Fibroblast of peridontal ligament (primary cell): ENCODE measurements around the gene ZNF420.
A peak's percentile ranks its signal among the peaks of the same experiment; 100 is the strongest.
"Not testable (repeated sequence)": the region's sequence is repeated elsewhere in the genome, so short reads cannot be mapped to it uniquely, and the experiment has no call there.

ENCODE experiments used
- DNase-seq: peaks from one replicate; pipeline ENCODE4 v3.0.0-alpha.2; 2010; ENCODE audit errors: extremely low read depth

The ZNF420 gene

DNA sequence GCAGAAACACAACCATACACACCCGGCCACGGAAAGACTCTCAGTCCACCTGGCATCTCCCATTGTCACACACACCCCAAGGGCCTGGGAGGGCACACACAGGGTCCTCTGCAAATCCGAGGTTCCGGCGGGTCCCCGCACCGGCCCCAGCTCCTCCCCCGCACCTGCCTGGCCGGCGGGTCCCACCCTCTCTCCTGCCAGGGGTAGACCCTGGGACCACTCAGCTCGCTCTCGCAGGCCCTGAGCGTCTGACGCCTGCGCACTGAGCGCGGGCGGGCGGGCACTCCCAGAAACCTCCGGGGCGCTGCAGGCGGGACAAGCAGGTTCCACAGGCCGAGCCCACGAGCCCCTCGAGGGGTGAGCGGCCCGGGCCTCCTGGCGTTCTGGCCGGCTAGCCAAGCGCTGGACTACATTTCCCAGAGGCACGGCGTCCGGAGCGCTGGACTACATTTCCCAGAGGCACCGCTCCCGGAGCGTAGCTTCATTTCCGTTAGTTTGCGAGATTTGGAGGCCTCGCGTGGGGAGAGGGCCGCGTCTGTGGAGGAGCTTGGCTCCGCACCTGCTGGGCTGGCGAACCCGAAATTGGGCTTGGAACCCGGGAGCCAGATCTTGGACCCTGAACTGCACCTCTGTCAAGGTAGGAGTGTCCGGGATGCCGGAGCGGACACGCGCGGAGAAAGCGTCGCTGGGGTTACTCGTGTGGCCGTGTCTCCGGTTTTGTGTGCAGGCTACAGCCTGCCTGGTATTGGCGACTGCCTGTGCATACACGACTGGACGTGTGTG is at the start of gene ZNF420:
TSS of gene ZNF420 (plus strand) at position 500 of the 783 bp plus-strand sequence. CDS start 10,686 bp downstream, outside the sequence.
- peak; percentile 96 for DNase-seq

- DNase-seq, result no peak
Observed at GRCh38 chr19:37045140-37045539, 33.1 kb upstream of the ZNF420 start.

DNA sequence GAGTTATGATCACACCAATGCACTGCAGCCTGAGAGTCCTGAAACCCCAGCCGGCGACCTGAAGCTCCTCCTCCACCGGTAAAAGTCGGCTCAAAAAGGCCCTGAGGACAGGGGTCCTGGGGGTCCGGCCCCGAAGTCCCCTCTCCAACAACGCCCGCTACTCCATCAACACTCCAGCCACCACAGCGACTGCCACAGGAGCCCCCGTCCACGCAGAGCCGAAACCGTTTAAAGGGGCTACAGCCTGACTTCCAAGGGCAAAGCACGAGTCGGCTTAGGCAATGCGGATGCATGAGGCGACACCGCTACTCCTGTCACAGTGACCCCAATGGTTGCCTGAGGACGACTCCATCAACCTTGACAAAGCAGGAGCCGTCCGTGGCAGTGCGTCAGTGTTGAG is 22.9 kb upstream of the ZNF420 start:
- no peak for DNase-seq

- DNase-seq, result no peak
Observed at GRCh38 chr19:37056776-37057175, 21.5 kb upstream of the ZNF420 start.

DNA sequence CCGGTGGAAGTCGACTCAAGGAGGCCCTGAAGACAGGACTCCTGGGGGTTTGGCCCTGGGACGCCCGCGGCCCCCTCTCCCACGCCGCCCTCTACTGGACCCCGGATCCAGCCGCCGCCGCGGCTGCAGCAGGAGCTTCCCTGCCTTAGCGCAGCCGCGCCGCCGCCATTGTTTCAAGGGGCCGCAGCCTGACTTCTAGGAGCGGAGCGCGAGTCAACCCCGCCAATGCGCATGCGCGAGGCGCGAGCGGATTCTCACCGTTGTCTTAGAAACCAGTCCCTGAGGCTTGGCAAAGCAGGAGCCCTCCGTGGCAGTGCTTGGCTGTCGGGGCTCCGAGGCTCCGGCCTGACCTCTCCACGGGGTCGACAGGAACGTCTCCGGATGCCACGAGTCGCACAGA is 19.1 kb upstream of the ZNF420 start:
- DNase-seq, result no peak

DNA sequence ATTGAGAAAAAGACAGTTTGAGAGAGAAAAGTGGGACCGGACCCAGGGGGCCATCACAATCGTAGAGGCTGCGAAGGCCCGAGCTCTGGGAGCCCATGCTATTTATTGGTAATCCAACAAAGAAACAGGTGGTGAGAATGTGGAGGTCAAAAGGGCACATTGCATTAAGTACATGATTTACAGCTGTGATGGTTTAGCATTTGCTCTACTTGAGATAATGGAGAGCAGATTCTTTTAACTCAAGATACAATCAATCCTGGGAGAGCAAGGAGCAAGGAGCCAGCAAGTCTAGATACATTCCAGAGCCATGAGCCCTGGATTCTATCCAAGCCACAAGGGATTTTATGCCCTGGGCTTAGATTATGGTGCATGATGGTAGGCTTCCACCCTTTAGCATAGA is 13.3 kb upstream of the ZNF420 start:
- not testable (repeated sequence) for DNase-seq

GRCh38 chr19:37074111-37074510 is 4.1 kb upstream of the ZNF420 start:
- DNase-seq, result no peak

DNA sequence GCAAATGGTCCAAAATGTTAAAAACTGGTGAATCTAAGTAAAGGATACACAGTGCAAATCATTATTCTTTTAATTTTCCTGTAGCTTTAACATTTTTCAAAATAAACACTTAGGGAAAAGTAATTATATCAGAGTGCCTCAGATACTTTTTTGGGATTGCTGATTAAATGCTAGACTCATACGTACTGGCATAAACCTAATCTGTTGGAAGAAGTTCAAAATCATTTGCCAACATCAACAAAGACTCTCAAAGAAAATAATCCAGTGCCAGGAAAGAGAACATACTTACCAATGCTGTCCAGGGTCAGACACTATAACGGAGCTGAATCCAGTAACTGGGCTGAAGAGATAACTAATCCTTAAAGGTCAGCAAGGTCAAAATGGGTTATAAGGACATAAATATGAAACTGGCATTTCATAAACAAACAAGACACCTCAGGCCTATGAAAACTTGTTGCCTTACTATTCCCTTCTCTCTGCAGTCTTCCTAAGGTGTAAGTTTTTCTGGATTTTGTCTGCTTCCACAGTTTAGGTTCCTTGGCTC is 3.3 kb upstream of the ZNF420 start:
- no peak for DNase-seq

DNA sequence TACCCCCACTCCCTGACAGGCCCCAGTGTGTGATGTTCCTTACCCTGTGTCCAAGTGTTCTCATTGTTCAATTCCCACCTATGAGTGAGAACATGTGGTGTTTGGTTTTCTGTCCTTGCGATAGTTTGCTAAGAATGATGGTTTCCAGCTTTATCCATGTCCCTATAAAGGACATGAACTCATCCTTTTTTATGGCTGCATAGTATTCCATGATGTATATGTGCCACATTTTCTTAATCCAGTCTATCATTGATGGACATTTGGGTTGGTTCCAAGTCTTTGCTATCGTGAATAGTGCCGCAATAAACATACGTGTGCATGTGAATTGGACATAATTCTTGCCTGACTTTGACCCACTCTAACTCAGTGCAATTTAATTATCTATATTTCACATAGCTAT is 1.7 kb upstream of the ZNF420 start:
- DNase-seq, result not testable (repeated sequence)

DNA sequence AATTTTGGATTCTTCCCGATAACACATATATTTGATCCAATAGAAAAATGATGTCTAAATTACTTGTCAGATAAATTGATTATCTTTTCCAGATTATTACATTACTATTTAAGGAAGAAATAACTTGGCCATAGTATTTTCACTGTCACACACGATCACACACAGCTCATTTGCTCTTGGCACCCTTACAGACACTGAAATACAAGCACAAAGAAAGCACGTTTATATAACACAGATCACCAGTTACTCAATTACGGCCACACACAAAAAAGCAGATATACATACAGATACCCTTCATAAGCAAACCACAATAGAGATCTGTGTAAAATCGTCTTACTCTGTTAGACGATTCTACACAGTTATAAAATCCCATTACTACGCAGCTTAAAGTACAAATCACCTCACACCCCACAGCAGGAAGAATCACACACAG is 716 bp upstream of the ZNF420 start:
- DNase-seq, result peak; percentile 45

DNA sequence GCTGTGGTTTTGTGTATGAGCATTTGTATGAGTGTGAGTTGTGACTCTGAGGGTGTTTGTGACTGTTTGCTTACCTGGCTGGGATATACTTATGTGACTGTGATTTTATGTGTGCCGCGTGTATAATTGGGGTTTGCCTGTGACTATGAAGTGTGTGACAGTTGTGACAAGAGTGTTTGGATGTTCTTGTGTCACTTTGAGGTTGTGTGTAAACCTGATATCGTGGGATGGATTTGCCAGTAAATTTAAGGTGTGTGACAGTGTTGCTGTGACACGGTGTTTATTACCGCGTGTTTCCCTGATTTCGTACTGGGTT is 442 bp downstream of the ZNF420 start:
- DNase-seq, result no peak

DNA sequence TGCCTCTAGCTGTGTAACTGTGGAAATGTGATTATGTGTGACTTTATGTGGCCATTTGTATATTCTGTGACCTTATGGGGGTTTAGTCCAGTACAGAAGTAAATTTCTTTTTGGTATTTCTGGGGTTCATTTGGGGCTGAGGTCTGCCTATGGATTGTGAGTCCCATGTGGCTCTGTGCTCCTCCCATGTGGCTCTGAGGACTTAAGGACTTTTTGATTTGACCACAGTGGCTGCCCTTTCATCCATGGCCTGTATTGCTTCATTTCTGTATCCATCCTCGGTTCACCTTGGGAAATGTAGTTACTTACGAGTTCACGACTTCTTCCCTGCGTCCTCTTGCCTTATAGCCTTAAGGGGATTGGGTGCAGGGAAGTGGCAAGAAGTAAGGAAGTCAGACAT is 1.0 kb downstream of the ZNF420 start:
- no peak for DNase-seq

GRCh38 chr19:37082307-37082706 is 4.1 kb downstream of the ZNF420 start:
- DNase-seq, result no peak

GRCh38 chr19:37087110-37087509 is 8.9 kb downstream of the ZNF420 start:
- DNase-seq, result no peak

DNA sequence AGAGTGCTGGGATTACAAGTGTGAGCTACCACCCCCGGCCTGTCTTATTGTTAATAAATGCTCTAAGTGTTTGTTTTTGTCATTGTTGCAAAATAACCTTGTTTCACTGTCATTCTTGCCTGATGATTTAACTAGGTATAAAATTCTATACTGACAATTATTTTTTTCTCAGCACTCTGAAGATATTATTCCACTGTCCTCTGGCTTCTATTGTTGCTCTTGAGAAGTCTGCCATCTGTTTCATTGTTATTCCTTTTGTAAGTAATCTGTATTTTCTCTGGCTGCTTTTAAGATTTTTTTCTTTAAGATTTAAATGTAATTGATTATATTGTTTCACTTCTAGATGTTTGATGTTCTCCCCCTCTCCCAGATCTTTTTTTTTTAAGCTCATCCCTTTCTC is 17.6 kb downstream of the ZNF420 start:
- no peak for DNase-seq

GRCh38 chr19:37098570-37098969 is 20.3 kb downstream of the ZNF420 start:
- no peak for DNase-seq

- DNase-seq, result not testable (repeated sequence)
Observed at GRCh38 chr19:37104135-37104534, 25.9 kb downstream of the ZNF420 start.

- DNase-seq, result not testable (repeated sequence)
Observed at GRCh38 chr19:37111753-37112152, 33.5 kb downstream of the ZNF420 start.

GRCh38 chr19:37114001-37114400 is 35.8 kb downstream of the ZNF420 start:
- DNase-seq, result no peak

DNA sequence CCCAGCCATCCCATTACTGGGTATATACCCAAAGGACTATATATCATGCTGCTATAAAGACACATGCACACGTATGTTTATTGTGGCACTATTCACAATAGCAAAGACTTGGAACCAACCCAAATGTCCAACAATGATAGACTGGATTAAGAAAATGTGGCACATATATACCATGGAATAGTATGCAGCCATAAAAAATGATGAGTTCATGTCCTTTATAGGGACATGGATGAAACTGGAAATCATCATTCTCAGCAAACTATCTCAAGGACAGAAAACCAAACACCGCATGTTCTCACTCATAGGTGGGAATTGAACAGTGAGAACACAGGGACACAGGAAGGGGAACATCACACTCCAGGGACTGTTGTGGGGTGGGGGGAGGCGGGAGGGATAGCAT is 43.9 kb downstream of the ZNF420 start:
- DNase-seq, result not testable (repeated sequence)

- DNase-seq, result no peak
Observed at GRCh38 chr19:37127999-37128820, 50.0 kb downstream of the ZNF420 start.

GRCh38 chr19:37128821-37129177 is 50.6 kb downstream of the ZNF420 start:
- DNase-seq, result no peak

DNA sequence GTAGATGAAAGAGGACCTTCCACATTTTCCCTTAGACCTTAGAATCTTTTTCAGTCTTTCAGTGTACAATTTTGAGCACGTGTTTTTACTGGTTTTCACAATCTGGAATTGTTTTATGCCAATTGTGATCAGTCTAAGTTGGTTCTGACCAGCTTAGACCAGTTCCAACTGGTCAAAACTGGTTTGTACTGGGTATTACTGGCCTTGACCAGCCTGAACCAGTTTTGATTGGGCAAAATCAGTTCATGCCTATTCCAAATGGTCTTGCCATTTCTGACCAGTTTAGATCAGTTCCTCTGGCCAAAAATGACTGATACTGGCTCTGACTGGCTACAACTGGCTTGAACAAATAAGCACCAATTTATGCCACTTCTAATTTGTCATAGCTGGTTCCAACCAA is 57.9 kb downstream of the ZNF420 start:
- no peak for DNase-seq
